NCI-H526 (cell line): ENCODE data around the gene CCDC192.

Source experiments
- DNase-seq, 2 experiments: peaks; one replicate each; lab custom pipeline; 2025; lab: John Stamatoyannopoulos, UW

The CCDC192 gene

DNA sequence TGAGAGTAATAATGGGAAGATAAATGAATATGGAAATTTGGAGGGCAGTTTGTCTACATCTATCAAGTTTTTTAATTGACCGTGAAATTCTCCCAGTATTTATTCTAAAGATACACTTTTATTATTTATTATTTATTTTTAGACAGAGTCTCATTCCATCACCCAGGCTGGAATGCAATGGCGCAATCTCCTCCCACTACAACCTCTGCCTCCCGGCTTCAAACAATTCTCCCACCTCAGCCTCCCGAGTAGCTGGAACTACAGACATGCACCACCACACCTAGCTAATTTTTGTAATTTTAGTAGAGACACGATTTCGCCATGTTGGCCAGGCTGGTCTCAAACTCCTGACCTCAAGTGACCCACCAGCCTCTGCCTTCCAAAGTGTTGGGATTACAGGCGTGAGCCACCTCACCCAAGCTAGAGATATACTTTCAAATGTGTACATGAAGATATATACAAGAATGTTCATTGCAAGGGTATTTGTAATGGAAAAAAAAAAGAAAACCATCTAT, 282.7 kb downstream of the CCDC192 start:
- no peak for DNase-seq

DNA sequence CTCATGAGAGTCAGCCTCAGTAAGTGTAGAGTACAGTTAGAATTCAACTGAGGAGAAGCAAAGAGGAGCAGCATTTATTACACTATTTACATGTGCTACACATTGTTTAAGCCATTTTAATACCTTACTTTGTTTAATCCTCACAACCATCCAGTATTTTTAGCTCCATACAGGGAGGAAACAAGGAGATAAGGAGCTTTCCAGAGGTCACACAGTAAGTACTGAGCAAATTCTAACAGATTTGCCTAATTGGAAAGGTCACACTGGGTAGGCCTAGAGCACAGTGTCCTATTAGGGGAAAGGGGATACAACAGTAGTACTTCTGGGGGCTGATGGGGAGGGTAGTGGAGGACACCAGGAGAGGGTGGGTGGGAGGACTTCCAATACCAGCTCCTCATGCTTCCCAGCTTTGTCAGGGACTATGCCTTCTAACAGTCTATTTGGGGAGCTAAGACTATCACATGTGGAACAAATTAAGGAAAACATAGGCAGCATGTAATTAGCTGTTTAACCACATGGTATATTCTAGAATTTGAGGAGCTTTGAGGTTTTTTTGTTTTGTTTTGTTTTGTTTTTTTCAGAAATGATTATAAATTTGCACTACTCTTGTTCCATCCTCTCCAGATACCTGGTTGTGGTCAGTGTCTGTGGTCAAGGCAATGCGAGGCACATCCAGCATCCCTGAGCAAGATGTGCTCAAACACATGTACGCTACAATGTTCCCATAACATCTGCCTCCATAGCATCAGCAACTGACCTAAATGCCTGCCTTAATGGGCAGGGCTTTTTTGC, 284.4 kb downstream of the CCDC192 start:
- DNase-seq, result no peak

DNA sequence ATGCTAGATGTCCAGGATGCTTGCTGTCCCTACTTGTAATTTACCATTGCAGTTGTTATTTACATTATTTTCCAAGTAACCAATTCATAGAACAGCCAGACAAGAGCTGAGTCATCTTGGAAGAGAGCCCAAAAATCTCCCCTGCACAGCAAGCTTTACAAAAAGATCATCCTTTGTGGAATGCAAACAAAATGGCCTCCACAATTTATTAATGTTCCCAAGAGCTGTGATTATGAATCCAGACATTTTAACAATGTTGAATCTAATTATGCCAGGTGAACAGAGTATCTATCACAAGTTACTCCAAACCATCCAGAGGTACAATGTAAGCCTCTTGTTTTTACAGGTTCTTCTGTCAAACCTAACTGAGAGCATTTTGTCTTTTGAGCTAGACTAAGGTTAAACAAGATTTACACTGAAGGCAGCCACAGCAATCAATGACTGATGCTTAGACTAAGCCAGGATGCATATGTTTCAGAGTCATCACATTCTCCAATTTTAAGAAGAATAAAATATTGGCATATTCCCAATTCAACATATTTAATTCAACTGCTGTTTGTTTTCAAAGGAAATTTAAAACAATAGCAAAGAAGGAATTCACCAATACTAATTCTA, 285.1 kb downstream of the CCDC192 start:
- no peak for DNase-seq
